CD14-positive monocyte (primary cell): ENCODE measurements around the gene PYGB. TPM values are rescaled to one million over a fixed set of nuclear protein-coding genes. Genes with fewer than 3 reads are reported as not detected.

ENCODE experiments used
- DNase-seq, 3 donors: peaks; one replicate each; pipeline ENCODE4 v3.0.0-alpha.2; 2011 to 2022
- H2AFZ ChIP-seq: 2 replicates; pipeline ENCODE4 v1.6.0; 2012; ENCODE audit warnings: mild to moderate bottlenecking, low read depth, low read length, inconsistent platforms; ENCODE audit not compliant: insufficient read depth, poor library complexity, severe bottlenecking
- H3K27ac ChIP-seq, 2 donors: 1 replicate in 1 of 2; 2 replicates in 1 of 2; pipeline ENCODE4 v1.5.1; 2012 to 2013; ENCODE audit warnings: low read length in 2 of 2, control low read depth in 1 of 2, inconsistent platforms in 1 of 2, low read depth in 1 of 2, mild to moderate bottlenecking in 1 of 2
- H3K27me3 ChIP-seq, 2 donors: one replicate each; pipeline versions ENCODE4 v1.6.0 to v1.6.1; 2011 to 2013; ENCODE audit warnings: low read length in 2 of 2; ENCODE audit not compliant: control insufficient read depth in 2 of 2, insufficient read depth in 2 of 2
- H3K36me3 ChIP-seq, 2 donors: replicated peaks in 1 of 2; 1 replicate in 1 of 2; 2 replicates in 1 of 2; pipeline versions ENCODE4 v1.5.1 to v1.6.1; 2012 to 2013; ENCODE audit warnings: low read length in 2 of 2, control low read depth in 1 of 2, inconsistent platforms in 1 of 2, mild to moderate bottlenecking in 1 of 2; ENCODE audit not compliant: insufficient read depth in 2 of 2, control insufficient read depth in 1 of 2
- H3K4me1 ChIP-seq, 2 donors: 1 replicate in 1 of 2; 2 replicates in 1 of 2; pipeline versions ENCODE4 v1.5.1 to v1.6.1; 2012 to 2013; ENCODE audit warnings: low read length in 2 of 2, control low read depth in 1 of 2, inconsistent platforms in 1 of 2, mild to moderate bottlenecking in 1 of 2, moderate library complexity in 1 of 2; ENCODE audit not compliant: insufficient read depth in 2 of 2, control insufficient read depth in 1 of 2
- H3K4me2 ChIP-seq: replicated peaks from 2 replicates; pipeline ENCODE3; 2012; ENCODE audit warnings: low read length, moderate library complexity, mild to moderate bottlenecking; ENCODE audit not compliant: poor library complexity, severe bottlenecking; ENCODE audit errors: extremely low read depth
- H3K4me3 ChIP-seq, 3 experiments: fragments of 200-600 bp in 1 of 3; sonication (generic) in 1 of 3; replicated peaks in 1 of 3; 1 replicate in 2 of 3; 2 replicates in 1 of 3; pipeline ENCODE4 v1.5.1; 2011 to 2013; ENCODE audit warnings: low read length in 3 of 3, mild to moderate bottlenecking in 3 of 3, control low read depth in 2 of 3, low read depth in 2 of 3, inconsistent platforms in 1 of 3, moderate library complexity in 1 of 3
- H3K79me2 ChIP-seq: 2 replicates; pipeline ENCODE4 v1.6.0; 2012; ENCODE audit warnings: mild to moderate bottlenecking, control low read depth, inconsistent platforms, low read length, moderate library complexity; ENCODE audit not compliant: insufficient read depth
- H3K9ac ChIP-seq: 2 replicates; pipeline ENCODE4 v1.6.0; 2017; ENCODE audit warnings: low read length, mild to moderate bottlenecking; ENCODE audit not compliant: insufficient read depth, poor library complexity, severe bottlenecking
- H3K9me3 ChIP-seq, 2 donors: replicated peaks in 1 of 2; 1 replicate in 1 of 2; 2 replicates in 1 of 2; pipeline versions ENCODE4 v1.5.1 to v1.6.1; 2012 to 2013; ENCODE audit warnings: low read length in 2 of 2, control low read depth in 1 of 2; ENCODE audit not compliant: control insufficient read depth in 1 of 2, insufficient read depth in 1 of 2
- H4K20me1 ChIP-seq: 2 replicates; pipeline ENCODE4 v1.6.0; 2012; ENCODE audit warnings: mild to moderate bottlenecking, low read length, control low read depth, moderate library complexity; ENCODE audit not compliant: insufficient read depth
- H3K27ac Mint-ChIP-seq, 7 donors: one replicate each; pipeline ENCODE4 v1.8.0; 2020; ENCODE audit warnings: mild to moderate bottlenecking in 7 of 7, mixed read lengths in 7 of 7, moderate library complexity in 6 of 7, inconsistent platforms in 2 of 7
- H3K27me3 Mint-ChIP-seq, 3 donors: one replicate each; pipeline ENCODE4 v1.8.0; 2021 to 2022; ENCODE audit warnings: low read depth in 3 of 3, mild to moderate bottlenecking in 3 of 3, mixed read lengths in 3 of 3, moderate library complexity in 3 of 3, inconsistent platforms in 1 of 3
- H3K36me3 Mint-ChIP-seq, 2 donors: one replicate each; pipeline ENCODE4 v1.8.0; 2020; ENCODE audit warnings: mixed read lengths in 2 of 2, inconsistent platforms in 1 of 2, mild to moderate bottlenecking in 1 of 2
- H3K4me1 Mint-ChIP-seq: one replicate; pipeline ENCODE4 v1.8.0; 2020; ENCODE audit warnings: mild to moderate bottlenecking, mixed read lengths
- H3K4me3 Mint-ChIP-seq, 2 donors: one replicate each; pipeline ENCODE4 v1.8.0; 2020; ENCODE audit warnings: mild to moderate bottlenecking in 2 of 2, mixed read lengths in 2 of 2, moderate library complexity in 1 of 2
- H3K9me3 Mint-ChIP-seq, 7 donors: one replicate each; pipeline ENCODE4 v1.8.0; 2020 to 2022; ENCODE audit warnings: mixed read lengths in 7 of 7, mild to moderate bottlenecking in 6 of 7, moderate library complexity in 6 of 7, inconsistent platforms in 2 of 7
- CTCF ChIP-seq: fragments of 200-600 bp; IDR thresholded peaks from one replicate; pipeline ENCODE4 v1.8.0; 2022; ENCODE audit warnings: antibody characterized with exemption, mild to moderate bottlenecking
- WGBS: methylation state at CpG from one replicate; pipeline ENCODE4 v1.1.5; 2013; ENCODE audit warnings: missing lambda C conversion rate; ENCODE audit not compliant: insufficient coverage; 5-methylcytosine and 5-hydroxymethylcytosine counted together
- intact Hi-C, 2 donors: fragments of 100-400 bp; cut with micrococcal nuclease; formaldehyde crosslinking; loops; one replicate each; pipeline versions ENCODE4 v1.15.0 to v1.15.1; 2023
- polyA plus RNA-seq, 3 donors: library from polyadenylated mRNA; depleted of rRNA in 1 of 3; unstranded in 2 of 3; stranded (reverse) in 1 of 3; fragments of 300-500 nt in 2 of 3; fragments of >200 nt in 1 of 3; fragmentation: Illumina TruSeq in 2 of 3; gene quantifications; 1 replicate in 2 of 3; 2 replicates in 1 of 3; pipeline ENCODE4 v1.2.3, GENCODE V29; 2012 to 2021

PYGB gene
- polyA plus RNA-seq, 3 donors = 26.6 to 33.2 (median 26.7) TPM

GRCh38 chr20:25313593-25313992, 65.7 kb downstream of the PYGB start:
- peaks cover 6% of the 10 kb centered on the region for H3K79me2 ChIP-seq
- Mint-ChIP-seq H3K9me3 (no peaks in the 10 kb centered on the region), H3K27me3 (peaks cover 0 to 2% (median 0%) of the 10 kb centered on the region in 3 donors), H3K4me1 (peaks cover 48% of the 10 kb centered on the region), H3K4me3 (no peak overlapping the region), H3K27ac (peak overlapping the region in 1 of 7 donors; percentile 32), H3K36me3 (peaks cover 13 to 47% of the 10 kb centered on the region in 2 donors)
- no peak overlapping the region for H3K9ac ChIP-seq
- H4K20me1 ChIP-seq = no peaks in the 10 kb centered on the region
- H3K27ac ChIP-seq = no peak overlapping the region
- no peaks in the 10 kb centered on the region for H3K9me3 ChIP-seq
- peaks cover 41 to 44% of the 10 kb centered on the region in 2 donors for H3K4me1 ChIP-seq
- no CpG with 5 or more reads among the region's 2 CpGs for WGBS
- no peak overlapping the region for H3K4me3 ChIP-seq
- no peak for TF ChIP-seq CTCF
- intact Hi-C loops = loop anchor here (5.0 to 10.0 kb wide), 2 partner anchors 84 to 319 kb away; partner anchors contain the start of gene APMAP (in 1 of the 2)
- no peaks in the 10 kb centered on the region for H3K27me3 ChIP-seq
- DNase-seq = no peak
- peaks cover 0 to 22% of the 10 kb centered on the region in 2 donors for H3K36me3 ChIP-seq
- H2AFZ ChIP-seq = no peak overlapping the region
- H3K4me2 ChIP-seq = no peak overlapping the region

- Histone ChIP-seq H3K36me3 (peaks cover 0 to 15% of the 10 kb centered on the region in 2 donors), H3K27ac (no peak overlapping the region), H3K27me3 (no peaks in the 10 kb centered on the region), H3K4me1 (peaks cover 46 to 49% of the 10 kb centered on the region in 2 donors), H4K20me1 (no peaks in the 10 kb centered on the region), H3K9me3 (no peaks in the 10 kb centered on the region), H3K4me3 (no peak overlapping the region), H2AFZ (no peak overlapping the region), H3K4me2 (no peak overlapping the region), H3K9ac (no peak overlapping the region), H3K79me2 (peaks cover 8% of the 10 kb centered on the region)
- Mint-ChIP-seq H3K9me3 (no peaks in the 10 kb centered on the region), H3K4me3 (no peak overlapping the region), H3K27me3 (peaks cover 0 to 2% (median 0%) of the 10 kb centered on the region in 3 donors), H3K27ac (peak overlapping the region in 1 of 7 donors; percentile 64), H3K36me3 (peaks cover 10 to 43% of the 10 kb centered on the region in 2 donors), H3K4me1 (peaks cover 52% of the 10 kb centered on the region)
- no peak for DNase-seq
- no peak for TF ChIP-seq CTCF
- WGBS = 99% methylated on average over 15 of the region's 17 CpGs
- intact Hi-C loops = loop anchor here (5.0 to 10.0 kb wide), 3 partner anchors 73 to 320 kb away; partner anchors contain the start of gene APMAP (in 1 of the 2)
Measured at GRCh38 chr20:25314497-25315417, 66.9 kb downstream of the PYGB start.
